Frontal cortex (tissue), 4 donors: ENCODE data around the gene YWHAG. TPM values are rescaled to one million over a fixed set of nuclear protein-coding genes. Genes with fewer than 3 reads are reported as not detected.
"Not testable (repeated sequence)": the region's sequence is repeated elsewhere in the genome, so short reads cannot be mapped to it uniquely, and the experiment has no call there.

Experiments used
- DNase-seq, 2 donors: peaks; one replicate each; pipeline ENCODE4 v3.0.0; 2012; ENCODE audit warnings: low spot score in 2 of 2
- FAIRE-seq: peaks from 2 replicates; lab custom pipeline; 2012; peaks lifted over from hg19 to GRCh38; lab: Jason Lieb, UNC
- total RNA-seq: library from RNA; depleted of rRNA; stranded (reverse); fragments of >200 nt; gene quantifications from one replicate; pipeline ENCODE4 v1.2.3, GENCODE V29; 2014
- donor health status: control.
- donor health status: control.
- donor health status: control.

Gene YWHAG
- total RNA-seq, 1 donor from 2014 or later: 404 TPM

DNA sequence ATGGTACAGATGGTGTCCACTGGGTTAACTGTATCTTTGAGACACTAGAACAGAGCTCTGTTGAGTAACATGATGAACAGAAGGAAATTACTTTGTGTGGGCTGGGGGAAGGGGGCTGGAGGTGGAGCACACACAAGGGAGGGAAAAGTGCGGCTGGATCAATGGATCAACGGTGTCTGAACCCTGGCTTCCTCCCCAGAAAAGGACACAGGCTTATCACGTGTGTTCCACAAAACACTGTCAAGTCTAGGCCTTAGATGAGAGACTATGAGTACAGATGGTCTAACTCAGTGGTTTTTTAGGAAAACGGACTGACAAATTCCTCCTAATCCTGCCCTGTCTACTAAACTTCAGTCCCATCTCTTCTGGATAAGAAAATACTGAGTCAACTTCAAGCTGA, 28.5 kb downstream of the YWHAG start:
- DNase-seq (no peak), FAIRE-seq (no peak)

DNA sequence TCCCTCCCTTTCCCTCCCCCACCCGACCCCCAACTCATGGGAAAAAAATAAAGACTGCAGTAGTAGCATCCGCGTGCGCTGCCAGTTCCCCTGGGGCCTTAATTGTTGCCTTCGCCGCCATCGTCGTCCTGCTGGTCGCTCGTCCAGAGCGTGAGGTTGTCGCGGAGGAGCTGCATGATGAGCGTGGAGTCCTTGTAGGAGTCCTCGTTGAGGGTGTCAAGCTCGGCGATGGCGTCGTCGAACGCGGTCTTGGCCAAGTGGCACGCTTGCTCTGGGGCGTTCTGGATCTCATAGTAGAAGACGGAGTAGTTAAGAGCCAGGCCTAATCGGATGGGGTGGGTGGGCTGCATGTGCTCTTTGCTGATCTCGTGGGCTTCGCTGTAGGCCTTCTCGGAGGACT, 29.3 kb downstream of the YWHAG start:
- FAIRE-seq (no peak), DNase-seq (no peak)

- no peak for FAIRE-seq
- DNase-seq: no peak
Measured at GRCh38 chr7:76328389-76328788, 30.4 kb downstream of the YWHAG start.

- DNase-seq (no peak), FAIRE-seq (no peak)
Measured at GRCh38 chr7:76327610-76328009, 31.2 kb downstream of the YWHAG start.

DNA sequence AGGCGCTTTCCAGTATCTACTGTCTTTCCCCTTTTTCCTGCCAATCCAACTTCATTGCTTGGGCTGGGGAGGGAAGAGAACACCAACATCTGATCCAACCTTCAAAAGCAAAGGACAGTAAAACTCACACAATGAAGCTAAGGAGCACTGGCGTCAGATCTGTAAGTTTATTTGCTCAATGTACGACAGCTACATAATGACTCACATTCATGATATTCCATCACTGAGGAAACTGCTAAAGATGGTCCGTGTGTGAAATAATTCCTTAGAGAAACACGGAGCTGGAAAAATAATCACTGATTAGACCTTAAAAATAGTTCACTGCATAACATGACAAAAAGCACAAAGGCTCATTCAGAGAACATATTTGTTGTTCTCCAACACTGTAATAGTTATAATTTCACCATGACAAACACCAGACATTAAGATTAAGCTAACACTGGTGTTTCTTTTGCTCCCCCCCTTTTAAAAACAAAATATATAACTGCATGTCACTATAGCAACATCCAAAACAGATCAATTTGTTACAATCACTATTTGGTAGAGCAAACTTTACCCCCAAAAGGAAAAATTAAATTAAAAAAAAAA, 32.1 kb downstream of the YWHAG start:
- FAIRE-seq (no peak), DNase-seq (no peak)

DNA sequence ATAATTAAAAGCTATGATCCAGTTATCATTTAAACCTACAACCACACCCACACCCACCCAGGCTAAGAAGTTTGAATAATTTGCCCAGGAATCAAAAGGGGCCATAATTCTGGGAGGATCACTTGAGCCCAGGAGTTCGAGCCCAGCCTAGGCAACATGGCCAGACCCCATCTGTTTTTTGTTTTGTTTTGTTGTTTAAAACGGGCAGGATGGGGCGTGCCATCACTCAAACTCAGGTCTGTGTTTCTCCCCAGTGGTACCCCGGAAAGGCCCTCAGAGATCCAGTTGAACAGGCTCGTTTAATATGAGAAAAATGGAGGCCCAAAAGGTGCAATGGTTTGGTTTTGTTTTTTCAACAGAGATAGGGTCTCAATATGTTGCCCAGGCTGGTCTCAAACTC, 33.0 kb downstream of the YWHAG start:
- FAIRE-seq (no peak), DNase-seq (no peak)

- FAIRE-seq: no peak
- no peak for DNase-seq
Measured at GRCh38 chr7:76325092-76325491, 33.7 kb downstream of the YWHAG start.

DNA sequence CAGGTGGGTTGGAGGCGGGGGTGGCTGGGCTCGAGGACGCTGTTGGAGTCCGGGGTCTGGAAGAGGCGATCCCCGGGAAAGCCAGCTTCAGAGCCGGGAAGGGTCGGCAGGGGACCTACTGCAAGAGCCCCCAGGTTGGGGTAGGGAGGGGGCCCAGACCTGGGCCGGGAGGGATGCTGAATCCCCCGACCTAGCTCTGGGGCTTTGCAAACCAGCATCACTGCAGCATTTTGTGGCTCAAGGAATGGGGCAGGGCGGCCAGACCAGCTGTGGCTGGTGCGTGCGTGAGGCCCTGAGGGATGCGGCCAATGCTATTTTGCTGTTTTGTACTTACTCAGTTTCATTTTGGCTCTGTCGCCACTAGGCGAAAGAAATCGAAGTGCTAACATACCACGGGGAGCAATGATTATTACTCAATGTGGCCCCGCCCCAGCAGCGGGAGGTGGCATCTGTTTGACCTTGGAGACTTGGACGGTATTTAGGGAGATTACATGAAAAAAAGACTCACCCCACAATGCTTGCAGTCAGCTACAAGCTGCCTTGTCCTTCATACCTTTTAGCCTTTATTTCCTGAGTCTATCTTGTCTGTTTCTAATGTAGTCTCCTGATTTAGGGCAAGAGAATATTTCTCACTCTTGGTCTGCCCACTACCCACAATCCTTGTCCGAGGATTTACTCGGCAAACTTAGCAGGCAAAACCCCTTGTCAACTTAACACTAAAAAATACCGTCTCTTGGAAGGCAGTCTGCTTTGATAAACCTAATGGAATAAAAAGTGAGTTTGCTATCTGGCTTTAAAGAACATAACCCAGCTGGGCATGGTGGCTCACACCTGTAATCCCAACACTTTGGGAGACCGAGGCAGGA, 40.1 kb downstream of the YWHAG start:
- FAIRE-seq (no peak), DNase-seq (peak; percentile 48 to 70)

DNA sequence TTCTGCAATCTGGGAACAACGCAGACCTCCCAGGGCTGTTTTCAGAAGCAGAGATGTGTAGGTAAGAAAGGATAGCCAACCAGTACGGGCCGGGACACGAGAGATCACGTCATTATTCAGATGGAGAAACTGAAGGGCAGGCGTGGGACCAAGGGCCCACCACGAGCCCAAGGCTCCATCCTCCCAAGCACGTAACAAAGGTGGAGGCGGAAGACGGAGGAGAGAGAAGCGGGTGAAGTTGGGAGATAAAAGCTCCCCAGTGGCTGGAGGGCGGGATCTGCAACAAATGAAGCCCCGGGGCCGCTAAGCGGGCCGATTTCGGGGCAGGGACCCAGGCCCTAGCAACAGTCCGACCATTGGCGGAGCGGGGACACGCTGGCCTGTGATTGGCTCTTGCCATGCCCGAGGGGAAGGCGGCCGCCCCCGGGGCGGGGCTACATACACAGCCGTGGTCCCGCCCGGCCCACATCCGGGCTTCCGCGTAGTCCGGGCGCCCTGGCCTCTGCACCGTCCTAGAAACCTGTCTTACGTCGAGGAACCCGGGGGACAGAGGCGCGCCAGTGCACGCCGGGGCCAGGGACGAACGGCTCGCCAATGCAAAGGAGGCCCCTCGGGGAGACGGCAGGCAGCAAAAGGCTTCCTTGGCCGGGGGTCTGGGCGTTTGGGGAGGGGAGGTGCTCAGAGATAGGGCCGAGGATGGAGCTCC, 40.9 kb downstream of the YWHAG start:
- DNase-seq (peak; percentile 93 to 98), FAIRE-seq (no peak)

DNA sequence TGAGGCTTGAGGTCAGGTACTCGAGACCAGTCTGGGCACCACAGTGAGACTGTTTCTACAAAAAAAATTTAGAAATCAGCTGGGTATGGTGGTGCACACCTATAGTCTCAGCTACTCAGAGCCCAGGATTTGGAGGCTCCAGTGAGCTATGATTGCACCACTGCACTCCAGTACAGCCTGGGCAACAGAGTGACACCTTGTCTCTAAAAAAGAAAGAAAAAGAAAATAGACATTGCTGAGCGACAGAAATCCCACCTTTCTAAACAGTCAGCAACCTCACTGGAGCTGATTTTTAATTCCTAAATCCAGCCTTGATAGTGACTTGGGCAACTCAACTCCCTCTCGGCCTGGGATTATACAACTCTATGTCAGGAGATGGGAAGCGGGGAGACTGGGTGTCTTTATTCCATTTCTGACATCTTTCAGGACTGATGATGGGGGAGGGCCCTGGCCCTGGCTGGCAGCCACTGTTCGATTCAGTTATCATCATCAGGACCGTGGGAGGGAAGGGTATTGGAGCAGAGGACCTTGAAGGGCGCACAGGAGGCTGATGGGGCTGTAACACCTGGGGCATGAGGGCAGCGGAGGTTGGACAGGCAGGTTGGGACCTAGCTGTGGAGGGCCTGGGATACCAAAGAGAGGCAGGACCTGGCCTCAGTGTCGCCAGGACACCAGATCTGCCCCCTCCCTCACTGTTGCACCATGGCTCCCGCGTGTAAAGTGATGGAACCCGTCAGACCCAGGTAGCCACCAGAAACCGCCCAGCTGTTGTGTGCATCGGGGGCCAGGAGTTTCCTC, 41.6 kb downstream of the YWHAG start:
- DNase-seq: no peak
- FAIRE-seq: no peak

DNA sequence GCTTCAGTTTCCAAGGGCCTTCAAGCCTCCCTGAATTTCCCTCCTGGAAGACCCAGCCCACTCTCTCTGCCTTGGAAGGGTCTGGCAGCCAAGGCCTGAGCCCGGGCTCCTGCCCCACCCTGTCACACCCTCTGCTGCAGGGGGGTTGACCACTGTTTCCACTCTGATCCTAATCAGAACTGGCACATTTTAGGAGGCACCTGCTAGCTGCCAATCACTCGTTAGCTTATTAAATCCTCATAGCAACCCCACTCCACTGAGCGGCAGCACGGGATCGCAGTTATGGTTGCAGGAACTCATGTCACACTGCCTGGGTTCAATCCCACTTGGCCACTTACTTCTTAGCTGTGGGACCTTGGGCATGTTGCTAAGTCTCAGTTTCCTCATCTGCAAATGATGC, 43.4 kb downstream of the YWHAG start:
- FAIRE-seq (no peak), DNase-seq (no peak)

DNA sequence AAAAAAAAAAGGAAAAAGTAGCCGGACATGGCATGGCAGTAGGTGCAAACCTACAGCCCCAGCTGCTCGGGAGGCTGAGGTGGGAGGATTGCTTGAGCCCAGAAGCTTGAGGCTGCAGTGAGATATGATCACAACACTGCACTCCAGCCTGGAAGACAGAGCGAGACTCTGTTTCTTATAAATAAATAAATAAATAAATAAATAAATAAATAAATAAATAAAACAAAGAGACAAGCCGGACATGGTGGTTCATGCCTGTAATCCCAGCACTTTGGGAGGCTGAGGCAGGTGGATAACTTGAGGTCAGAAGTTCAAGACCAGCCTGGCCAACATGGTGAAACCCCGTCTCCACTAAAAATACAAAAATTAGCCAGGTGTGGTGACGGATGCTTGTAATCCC, 44.1 kb downstream of the YWHAG start:
- DNase-seq, FAIRE-seq: not testable (repeated sequence)

GRCh38 chr7:76314042-76314721, 44.6 kb downstream of the YWHAG start:
- peak; percentile 86 to 90 for DNase-seq
- FAIRE-seq: no peak

- DNase-seq, FAIRE-seq: not testable (repeated sequence)
Measured at GRCh38 chr7:76311838-76312237, 47.0 kb downstream of the YWHAG start.

- FAIRE-seq: no peak
Measured at GRCh38 chr7:76310102-76310957, 48.5 kb downstream of the YWHAG start.

GRCh38 chr7:76309341-76310101, 49.3 kb downstream of the YWHAG start:
- DNase-seq, FAIRE-seq: not testable (repeated sequence)

More at GRCh38 chr7:76310102-76310957, 48.5 kb downstream of the YWHAG start:
- peak in 1 of 2 donors; percentile 69 for DNase-seq

GRCh38 chr7:76308874-76309273, 49.9 kb downstream of the YWHAG start:
- not testable (repeated sequence) for FAIRE-seq, DNase-seq

- FAIRE-seq: no peak
- no peak for DNase-seq
Measured at GRCh38 chr7:76304888-76305375, 53.9 kb downstream of the YWHAG start.
